Sigmoid colon (tissue), 7 donors: ENCODE data around the gene ADARB2. TPM values are rescaled to one million over a fixed set of nuclear protein-coding genes. Genes with fewer than 3 reads are reported as not detected.

ENCODE experiments used
- DNase-seq: peaks from one replicate; pipeline ENCODE4 v3.0.0-alpha.2; 2019
- H3K27ac ChIP-seq, 4 donors: fragments of 200-600 bp; sonication (generic); one replicate each; pipeline ENCODE4 v1.5.1; 2016 to 2019; ENCODE audit warnings: mild to moderate bottlenecking in 1 of 4
- H3K27me3 ChIP-seq, 3 donors: fragments of 200-600 bp; sonication (generic); one replicate each; pipeline ENCODE4 v1.5.1; 2019; ENCODE audit warnings: mild to moderate bottlenecking in 1 of 3
- H3K36me3 ChIP-seq, 4 donors: fragments of 200-600 bp; sonication (generic); one replicate each; pipeline ENCODE4 v1.5.1; 2016 to 2019
- H3K4me1 ChIP-seq, 4 donors: fragments of 200-600 bp; sonication (generic); one replicate each; pipeline ENCODE4 v1.5.1; 2017 to 2019
- H3K4me3 ChIP-seq, 4 donors: fragments of 200-600 bp; sonication (generic); one replicate each; pipeline ENCODE4 v1.5.1; 2017 to 2019; ENCODE audit warnings: mild to moderate bottlenecking in 2 of 4, moderate library complexity in 1 of 4
- H3K9me3 ChIP-seq, 4 donors: fragments of 200-600 bp in 3 of 4; sonication (generic) in 3 of 4; one replicate each; pipeline versions ENCODE4 v1.5.1 to v1.6.1; 2013 to 2019
- CTCF ChIP-seq, 4 experiments: fragments of 450-650 bp in 3 of 4; fragments of 200-600 bp in 1 of 4; IDR thresholded peaks; one replicate each; pipeline ENCODE4 v1.5.1; 2016 to 2019; ENCODE audit warnings: antibody characterized with exemption in 4 of 4, mild to moderate bottlenecking in 3 of 4, moderate library complexity in 2 of 4
- EP300 ChIP-seq, 4 donors: sonication (generic); formaldehyde crosslinking; IDR thresholded peaks; one replicate each; pipeline ENCODE4 v1.6.1; 2017; ENCODE audit warnings: antibody characterized with exemption in 4 of 4
- POLR2A ChIP-seq, 2 donors: fragments of 450-650 bp; IDR thresholded peaks; one replicate each; pipeline ENCODE4 v1.6.1; 2016; ENCODE audit warnings: antibody characterized with exemption in 2 of 2, mild to moderate bottlenecking in 2 of 2, moderate library complexity in 2 of 2
- POLR2AphosphoS5 ChIP-seq, 4 donors: sonication (generic); formaldehyde crosslinking; IDR thresholded peaks; one replicate each; pipeline ENCODE4 v1.6.1; 2017; ENCODE audit warnings: antibody characterized with exemption in 4 of 4
- WGBS, 2 donors: extraction: QIAGEN DNeasy Blood & Tissue Kit; methylation state at CpG; one replicate each; pipeline ENCODE4 v1.1.7; 2013; 5-methylcytosine and 5-hydroxymethylcytosine counted together
- intact Hi-C: fragments of 100-400 bp; cut with DNase I; formaldehyde crosslinking; loops from one replicate; pipeline ENCODE4 v1.15.1; 2023
- polyA plus RNA-seq, 3 donors: library from polyadenylated mRNA; stranded (reverse); fragments of 200-250 nt; gene quantifications; one replicate each; pipeline ENCODE4 v1.2.3, GENCODE V29; 2013
- total RNA-seq, 4 donors: library from RNA; depleted of rRNA; stranded (reverse); fragments of >200 nt; gene quantifications; one replicate each; pipeline ENCODE4 v1.1.0, GENCODE V29; 2016
- donor health status: healthy with polysubstance abuse.
- donor health status: Bipolar disorder and iron deficiency.
- donor health status: healthy.

ADARB2 gene
- total and polyA plus RNA-seq, 7 donors: 0.60 to 5.9 (median 3.5) TPM; not detected in 1

DNA sequence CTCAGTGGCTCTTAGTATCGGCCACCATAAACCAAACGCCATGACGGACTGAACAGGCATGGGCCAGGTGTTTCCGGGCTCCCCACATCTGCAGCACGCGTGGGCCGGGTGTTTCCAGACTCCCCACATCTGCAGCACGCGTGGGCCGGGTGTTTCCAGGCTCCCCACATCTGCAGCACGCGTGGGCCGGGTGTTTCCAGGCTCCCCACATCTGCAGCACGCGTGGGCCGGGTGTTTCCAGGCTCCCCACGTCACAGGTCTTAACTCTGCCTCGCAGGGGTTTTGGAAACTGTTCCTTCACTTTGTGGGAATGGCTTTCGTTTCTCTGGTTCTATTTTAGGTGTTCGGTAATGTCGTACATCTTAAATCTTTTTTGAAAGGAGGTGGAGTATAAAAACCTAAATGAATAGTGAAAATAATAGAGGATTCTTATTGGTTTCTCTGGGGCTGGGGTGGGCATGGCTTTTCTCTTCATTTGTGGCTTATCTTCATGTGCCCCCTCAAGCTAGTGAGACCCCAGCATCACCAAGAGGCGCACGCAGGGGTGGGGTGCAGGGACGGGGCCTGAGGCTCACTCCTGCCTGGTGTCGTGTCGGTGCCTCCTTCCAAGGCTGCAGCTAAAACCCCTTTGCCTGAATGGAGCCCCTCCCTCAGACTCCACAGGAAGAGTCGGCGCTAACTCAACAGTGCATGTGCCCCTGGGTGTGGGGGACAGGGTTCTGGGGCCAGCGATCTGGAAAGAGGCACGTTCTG is 554.9 kb downstream of the ADARB2 start:
- H3K27me3 ChIP-seq: peaks cover 0 to 6% (median 0%) of the 10 kb centered on the region in 3 donors
- no peaks in the 10 kb centered on the region for H3K9me3 ChIP-seq
- no peaks in the 10 kb centered on the region for H3K36me3 ChIP-seq
- DNase-seq: peak; percentile 15
- 86% methylated on average over 30 of the region's 30 CpGs for WGBS, 2 donors
- intact Hi-C loops: no loop called here
- H3K27ac ChIP-seq: no peak overlapping the region
- TF ChIP-seq EP300 (IDR thresholded peaks at IDR 0.05): no peak
- no peak for TF ChIP-seq POLR2AphosphoS5 (IDR thresholded peaks at IDR 0.05)
- TF ChIP-seq CTCF (IDR thresholded peaks at IDR 0.05): no peak
- no peak for TF ChIP-seq POLR2A (IDR thresholded peaks at IDR 0.05)
- H3K4me1 ChIP-seq: no peaks in the 10 kb centered on the region
- no peak overlapping the region for H3K4me3 ChIP-seq

DNA sequence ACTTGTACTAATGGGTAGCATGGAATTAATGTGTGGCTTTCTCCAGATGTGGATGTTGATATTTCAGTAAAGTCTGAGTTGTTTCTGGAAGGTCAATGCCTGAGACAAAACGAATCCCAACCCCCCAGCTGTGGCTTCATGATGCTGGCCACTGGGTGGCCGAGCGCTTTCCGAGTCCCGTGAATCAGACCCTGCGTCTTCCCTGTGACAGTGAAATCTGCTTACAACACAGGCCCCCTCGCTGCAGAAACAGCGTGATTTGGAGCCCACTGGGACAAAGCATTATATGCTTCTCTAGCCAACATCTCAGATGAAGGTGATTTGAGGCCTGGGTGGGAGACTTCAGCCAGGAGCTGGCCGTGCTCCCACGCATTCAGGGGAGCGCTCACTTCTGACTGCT is 556.5 kb downstream of the ADARB2 start:
- WGBS, 2 donors: 87 to 89% methylated on average over 11 of the region's 11 CpGs
- Histone ChIP-seq H3K4me3 (no peak overlapping the region), H3K36me3 (no peaks in the 10 kb centered on the region), H3K27ac (no peak overlapping the region), H3K27me3 (peaks cover 0 to 6% (median 0%) of the 10 kb centered on the region in 3 donors), H3K9me3 (no peaks in the 10 kb centered on the region), H3K4me1 (no peaks in the 10 kb centered on the region)
- intact Hi-C loops: no loop called here
- DNase-seq: peak; percentile 42
- no peak for TF ChIP-seq EP300 (IDR thresholded peaks at IDR 0.05)
- TF ChIP-seq CTCF (IDR thresholded peaks at IDR 0.05): no peak
- TF ChIP-seq POLR2A (IDR thresholded peaks at IDR 0.05): no peak
- TF ChIP-seq POLR2AphosphoS5 (IDR thresholded peaks at IDR 0.05): no peak

DNA sequence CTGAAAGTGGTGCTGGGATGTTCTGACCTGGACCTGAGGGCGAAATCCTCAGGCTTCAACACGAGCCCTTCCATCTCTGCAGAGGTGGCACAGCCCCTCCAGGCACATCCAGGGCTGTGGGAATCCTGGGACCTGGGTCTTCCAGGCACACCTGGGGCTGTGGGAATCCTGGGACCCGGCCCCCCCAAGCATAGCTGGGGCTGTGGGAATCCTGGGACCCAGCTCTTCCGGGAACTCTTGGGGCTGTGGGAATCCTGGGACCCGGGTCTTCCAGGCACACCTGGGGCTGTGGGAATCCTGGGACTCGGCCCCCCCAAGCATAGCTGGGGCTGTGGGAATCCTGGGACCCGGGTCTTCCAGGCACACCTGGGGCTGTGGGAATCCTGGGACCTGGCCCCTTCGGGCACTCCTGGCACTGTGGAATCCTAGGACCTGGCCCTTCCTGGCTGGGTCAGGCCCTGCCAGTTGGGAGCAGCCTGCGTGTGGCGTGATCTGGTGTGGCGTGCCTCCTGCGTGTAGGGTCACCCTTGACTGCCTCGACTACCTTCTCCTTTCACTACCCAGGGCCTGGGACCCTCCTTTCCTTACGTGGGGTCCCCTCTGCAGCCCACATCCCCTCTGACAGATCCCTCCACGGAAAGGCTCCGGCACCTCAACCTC is 557.1 kb downstream of the ADARB2 start:
- Histone ChIP-seq H3K4me3 (no peak overlapping the region), H3K27me3 (peaks cover 0 to 6% (median 0%) of the 10 kb centered on the region in 3 donors), H3K36me3 (no peaks in the 10 kb centered on the region), H3K9me3 (no peaks in the 10 kb centered on the region), H3K4me1 (no peaks in the 10 kb centered on the region), H3K27ac (no peak overlapping the region)
- peak; percentile 48 for DNase-seq
- no peak for TF ChIP-seq POLR2AphosphoS5 (IDR thresholded peaks at IDR 0.05)
- no peak for TF ChIP-seq EP300 (IDR thresholded peaks at IDR 0.05)
- no peak for TF ChIP-seq POLR2A (IDR thresholded peaks at IDR 0.05)
- no peak for TF ChIP-seq CTCF (IDR thresholded peaks at IDR 0.05)
- intact Hi-C loops: no loop called here
- 87 to 90% methylated on average over 16 of the region's 16 CpGs for WGBS, 2 donors

GRCh38 chr10:1179346-1180070 is 557.8 kb downstream of the ADARB2 start:
- no peak for TF ChIP-seq POLR2A (IDR thresholded peaks at IDR 0.05)
- TF ChIP-seq CTCF (IDR thresholded peaks at IDR 0.05): no peak
- no peak for TF ChIP-seq EP300 (IDR thresholded peaks at IDR 0.05)
- TF ChIP-seq POLR2AphosphoS5 (IDR thresholded peaks at IDR 0.05): no peak
- peaks cover 0 to 6% (median 0%) of the 10 kb centered on the region in 3 donors for H3K27me3 ChIP-seq
- H3K9me3 ChIP-seq: no peaks in the 10 kb centered on the region
- no peak overlapping the region for H3K27ac ChIP-seq
- no peak overlapping the region for H3K4me3 ChIP-seq
- DNase-seq: peak; percentile 40
- H3K36me3 ChIP-seq: no peaks in the 10 kb centered on the region
- 91% methylated on average over 20 of the region's 20 CpGs for WGBS, 2 donors
- intact Hi-C loops: no loop called here
- no peaks in the 10 kb centered on the region for H3K4me1 ChIP-seq
